ENCODE results near the gene ELSPBP1. TPM values are rescaled to one million over a fixed set of nuclear protein-coding genes. Genes with fewer than 3 reads are reported as not detected.

Gene ELSPBP1
- total and polyA plus RNA-seq, 2 donors (not counting 3 experiments of a cell fraction or from before 2014, with no cell fraction given) = not detected

GRCh38 chr19:48043675-48044258 is 49.3 kb downstream of the ELSPBP1 start, which contains the start of gene CABP5:
CABP5 (minus strand) TSS chr19:48044079; CDS start chr19:48043922, 157 bp downstream.
- Histone ChIP-seq H3K4me2 (ENCODE audit: insufficient read depth, low read length) (no peak within 1 kb of the TSS), H4K20me1 (replicated peaks; ENCODE audit: control insufficient read depth, extremely low read depth, insufficient read depth, low read length) (no peaks in the 10 kb centered on the region), H2AFZ (ENCODE audit: low read depth, low read length) (no peak within 1 kb of the TSS), H3K4me1 (ENCODE audit: control insufficient read depth, extremely low read depth, insufficient read depth, low read length) (no peaks in the 10 kb centered on the region), H3K9me1 (replicated peaks; ENCODE audit: control insufficient read depth, extremely low read depth, insufficient read depth, low read length) (no peaks in the 10 kb centered on the region), H3K79me2 (ENCODE audit: control insufficient read depth, insufficient read depth, low read length) (no peaks in the 10 kb centered on the region), H3K36me3 (ENCODE audit: control insufficient read depth in 2 of 2, extremely low read depth in 1 of 2, insufficient read depth in 2 of 2, low read length in 2 of 2) (no peaks in the 10 kb centered on the region), H3K27ac (ENCODE audit: insufficient read depth, low read depth, low read length) (no peak within 1 kb of the TSS), H3K9ac (replicated peaks; ENCODE audit: extremely low read depth, insufficient read depth, low read length) (no peak within 1 kb of the TSS), H3K9me3 (replicated peaks; ENCODE audit: control insufficient read depth, insufficient read depth, low read length) (no peaks in the 10 kb centered on the region), H3K27me3 (ENCODE audit: control insufficient read depth in 2 of 2, insufficient read depth in 2 of 2, low read length in 2 of 2) (peaks cover 0 to 2% of the 10 kb centered on the region in 2 experiments), H3K4me3 (replicated peaks in 1 of 3; ENCODE audit: insufficient read depth in 1 of 3, low read depth in 1 of 3, low read length in 3 of 3) (no peak within 1 kb of the TSS)
- FAIRE-seq = no peak
- dilution Hi-C loops (cut with MboI; ENCODE audit: extremely low pct_ligation_motif_present, low sequenced_read_pairs) (no loop called here), intact Hi-C loops (cut with micrococcal nuclease) (no loop called here)
- ChIA-PET CTCF (interaction anchor here (0.8 kb wide), 1 partner anchor 10 kb away, joined by 3 read pairs; no protein-coding TSS in a partner anchor), POLR2A (no interaction called here)
- no peak for DNase-seq (ENCODE audit: low read depth, low spot score)
- no peak for TF ChIP-seq JUN (IDR thresholded peaks at IDR 0.05; ENCODE audit: borderline replicate concordance, insufficient read depth, insufficient read length, low read depth)
- TF ChIP-seq MYC (IDR thresholded peaks at IDR 0.05; ENCODE audit: low read depth, low read length) = no peak
- no peak for TF ChIP-seq POLR2A (IDR thresholded peaks at IDR 0.05; ENCODE audit: low read depth, low read length)
- TF ChIP-seq MAX (IDR thresholded peaks at IDR 0.05; ENCODE audit: insufficient read depth, insufficient read length) = no peak
- no peak for TF ChIP-seq POLR2AphosphoS5 (IDR thresholded peaks at IDR 0.05; ENCODE audit: insufficient read depth, low read depth, low read length)
- no peak for TF ChIP-seq CTCF (IDR thresholded peaks at IDR 0.05; ENCODE audit: extremely low read depth in 1 of 2, insufficient read depth in 1 of 2, low read depth in 1 of 2, low read length in 2 of 2)
- no peak for TF ChIP-seq FOS (IDR thresholded peaks at IDR 0.05; ENCODE audit: borderline replicate concordance, insufficient read depth, low read length)
- no peak for TF ChIP-seq GATA2 (IDR thresholded peaks at IDR 0.05; ENCODE audit: insufficient read depth, insufficient read length, low read depth, low read length)
- no peak for TF ChIP-seq EZH2 (IDR thresholded peaks at IDR 0.05; ENCODE audit: borderline replicate concordance, low read depth, low read length, severe bottlenecking)
- BruUV-seq (replicated peaks) = no TSS peak

All from endothelial cell of umbilical vein (primary cell).